Measurements from ENCODE around the gene HMGXB4.
A peak's percentile ranks its signal among the peaks of the same experiment; 100 is the strongest.

HMGXB4 gene

GRCh38 chr22:35325209-35325608 is 67.9 kb downstream of the HMGXB4 start:
- H3K27ac ChIP-seq (ENCODE audit: low read depth, low read length), result no peak overlapping the region
- no peaks in the 10 kb centered on the region for H3K27me3 ChIP-seq (ENCODE audit: control insufficient read depth, insufficient read depth, low read length)
- H3K36me3 ChIP-seq (ENCODE audit: control insufficient read depth, insufficient read depth, low read length), result peaks cover 47% of the 10 kb centered on the region
- H3K4me1 ChIP-seq (ENCODE audit: control insufficient read depth, insufficient read depth, low read length), result no peaks in the 10 kb centered on the region
- no peak overlapping the region for H3K9ac ChIP-seq (ENCODE audit: low read length)
- H3K4me3 ChIP-seq (ENCODE audit: low read length), result no peak overlapping the region

GRCh38 chr22:35326854-35327562 is 69.7 kb downstream of the HMGXB4 start:
- no peak overlapping the region for H3K9ac ChIP-seq (ENCODE audit: low read length)
- H3K27me3 ChIP-seq (ENCODE audit: control insufficient read depth, insufficient read depth, low read length), result no peaks in the 10 kb centered on the region
- peaks cover 7% of the 10 kb centered on the region for H3K4me1 ChIP-seq (ENCODE audit: control insufficient read depth, insufficient read depth, low read length)
- H3K27ac ChIP-seq (ENCODE audit: low read depth, low read length), result no peak overlapping the region
- H3K36me3 ChIP-seq (ENCODE audit: control insufficient read depth, insufficient read depth, low read length), result peaks cover 48% of the 10 kb centered on the region
- no peak overlapping the region for H3K4me3 ChIP-seq (ENCODE audit: low read length)

- peaks cover 50% of the 10 kb centered on the region for H3K36me3 ChIP-seq (ENCODE audit: control insufficient read depth, insufficient read depth, low read length)
- no peak overlapping the region for H3K9ac ChIP-seq (ENCODE audit: low read length)
- peaks cover 7% of the 10 kb centered on the region for H3K4me1 ChIP-seq (ENCODE audit: control insufficient read depth, insufficient read depth, low read length)
- H3K4me3 ChIP-seq (ENCODE audit: low read length), result no peak overlapping the region
- H3K27me3 ChIP-seq (ENCODE audit: control insufficient read depth, insufficient read depth, low read length), result no peaks in the 10 kb centered on the region
- H3K27ac ChIP-seq (ENCODE audit: low read depth, low read length), result no peak overlapping the region
Observed at GRCh38 chr22:35327690-35328471, 70.6 kb downstream of the HMGXB4 start.

GRCh38 chr22:35328472-35328885 is 71.2 kb downstream of the HMGXB4 start:
- peaks cover 7% of the 10 kb centered on the region for H3K4me1 ChIP-seq (ENCODE audit: control insufficient read depth, insufficient read depth, low read length)
- no peak overlapping the region for H3K9ac ChIP-seq (ENCODE audit: low read length)
- no peak overlapping the region for H3K4me3 ChIP-seq (ENCODE audit: low read length)
- peaks cover 50% of the 10 kb centered on the region for H3K36me3 ChIP-seq (ENCODE audit: control insufficient read depth, insufficient read depth, low read length)
- no peaks in the 10 kb centered on the region for H3K27me3 ChIP-seq (ENCODE audit: control insufficient read depth, insufficient read depth, low read length)
- no peak overlapping the region for H3K27ac ChIP-seq (ENCODE audit: low read depth, low read length)

- no peak overlapping the region for H3K9ac ChIP-seq (ENCODE audit: low read length)
- peaks cover 52% of the 10 kb centered on the region for H3K36me3 ChIP-seq (ENCODE audit: control insufficient read depth, insufficient read depth, low read length)
- H3K4me1 ChIP-seq (ENCODE audit: control insufficient read depth, insufficient read depth, low read length), result peaks cover 7% of the 10 kb centered on the region
- no peak overlapping the region for H3K4me3 ChIP-seq (ENCODE audit: low read length)
- H3K27ac ChIP-seq (ENCODE audit: low read depth, low read length), result peak overlapping the region; percentile 90
- no peaks in the 10 kb centered on the region for H3K27me3 ChIP-seq (ENCODE audit: control insufficient read depth, insufficient read depth, low read length)
Observed at GRCh38 chr22:35329114-35329847, 72.0 kb downstream of the HMGXB4 start.

GRCh38 chr22:35330258-35330861 is 73.1 kb downstream of the HMGXB4 start:
- Histone ChIP-seq H3K4me1 (ENCODE audit: control insufficient read depth, insufficient read depth, low read length) (peaks cover 7% of the 10 kb centered on the region), H3K27me3 (ENCODE audit: control insufficient read depth, insufficient read depth, low read length) (no peaks in the 10 kb centered on the region), H3K4me3 (ENCODE audit: low read length) (no peak overlapping the region), H3K36me3 (ENCODE audit: control insufficient read depth, insufficient read depth, low read length) (peaks cover 51% of the 10 kb centered on the region), H3K9ac (ENCODE audit: low read length) (no peak overlapping the region), H3K27ac (ENCODE audit: low read depth, low read length) (peak overlapping the region; percentile 90)

- no peak overlapping the region for H3K9ac ChIP-seq (ENCODE audit: low read length)
- H3K27me3 ChIP-seq (ENCODE audit: control insufficient read depth, insufficient read depth, low read length), result no peaks in the 10 kb centered on the region
- peaks cover 7% of the 10 kb centered on the region for H3K4me1 ChIP-seq (ENCODE audit: control insufficient read depth, insufficient read depth, low read length)
- H3K27ac ChIP-seq (ENCODE audit: low read depth, low read length), result no peak overlapping the region
- no peak overlapping the region for H3K4me3 ChIP-seq (ENCODE audit: low read length)
- peaks cover 52% of the 10 kb centered on the region for H3K36me3 ChIP-seq (ENCODE audit: control insufficient read depth, insufficient read depth, low read length)
Observed at GRCh38 chr22:35332278-35332677, 75.0 kb downstream of the HMGXB4 start.

- no peak overlapping the region for H3K9ac ChIP-seq (ENCODE audit: low read length)
- H3K27me3 ChIP-seq (ENCODE audit: control insufficient read depth, insufficient read depth, low read length), result no peaks in the 10 kb centered on the region
- H3K4me3 ChIP-seq (ENCODE audit: low read length), result no peak overlapping the region
- no peak overlapping the region for H3K27ac ChIP-seq (ENCODE audit: low read depth, low read length)
- peaks cover 49% of the 10 kb centered on the region for H3K36me3 ChIP-seq (ENCODE audit: control insufficient read depth, insufficient read depth, low read length)
- H3K4me1 ChIP-seq (ENCODE audit: control insufficient read depth, insufficient read depth, low read length), result peaks cover 7% of the 10 kb centered on the region
Observed at GRCh38 chr22:35333220-35333619, 75.9 kb downstream of the HMGXB4 start.

- Histone ChIP-seq H3K27me3 (ENCODE audit: control insufficient read depth, insufficient read depth, low read length) (no peaks in the 10 kb centered on the region), H3K4me3 (ENCODE audit: low read length) (no peak overlapping the region), H3K36me3 (ENCODE audit: control insufficient read depth, insufficient read depth, low read length) (peaks cover 51% of the 10 kb centered on the region), H3K4me1 (ENCODE audit: control insufficient read depth, insufficient read depth, low read length) (peaks cover 7% of the 10 kb centered on the region), H3K27ac (ENCODE audit: low read depth, low read length) (no peak overlapping the region), H3K9ac (ENCODE audit: low read length) (no peak overlapping the region)
Observed at GRCh38 chr22:35334004-35334403, 76.7 kb downstream of the HMGXB4 start.

- Histone ChIP-seq H3K9ac (ENCODE audit: low read length) (no peak overlapping the region), H3K36me3 (ENCODE audit: control insufficient read depth, insufficient read depth, low read length) (peaks cover 51% of the 10 kb centered on the region), H3K4me3 (ENCODE audit: low read length) (no peak overlapping the region), H3K27me3 (ENCODE audit: control insufficient read depth, insufficient read depth, low read length) (no peaks in the 10 kb centered on the region), H3K27ac (ENCODE audit: low read depth, low read length) (no peak overlapping the region), H3K4me1 (ENCODE audit: control insufficient read depth, insufficient read depth, low read length) (peaks cover 5% of the 10 kb centered on the region)
Observed at GRCh38 chr22:35335468-35335867, 78.2 kb downstream of the HMGXB4 start.

- no peak overlapping the region for H3K9ac ChIP-seq (ENCODE audit: low read length)
- H3K27ac ChIP-seq (ENCODE audit: low read depth, low read length), result no peak overlapping the region
Observed at GRCh38 chr22:35335936-35336781, 78.9 kb downstream of the HMGXB4 start.

More at GRCh38 chr22:35335936-35336781, 78.9 kb downstream of the HMGXB4 start:
- Histone ChIP-seq H3K36me3 (ENCODE audit: control insufficient read depth, insufficient read depth, low read length) (peaks cover 50% of the 10 kb centered on the region), H3K27me3 (ENCODE audit: control insufficient read depth, insufficient read depth, low read length) (no peaks in the 10 kb centered on the region), H3K4me1 (ENCODE audit: control insufficient read depth, insufficient read depth, low read length) (no peaks in the 10 kb centered on the region), H3K4me3 (ENCODE audit: low read length) (no peak overlapping the region)
